Posterior cingulate gyrus (tissue), 11 donors: Measurements from ENCODE around the gene ANKRD44.

Experiments
- DNase-seq, 10 donors: peaks; one replicate each; pipeline versions ENCODE4 v3.0.0 to v3.0.0-alpha.2; 2020 to 2021; ENCODE audit warnings: mixed read lengths in 3 of 10
- intact Hi-C: fragments of 100-400 bp; cut with DNase I; formaldehyde crosslinking; loops from one replicate; pipeline ENCODE4 v1.15.1; 2023

ANKRD44 gene

GRCh38 chr2:197322724-197323720 lies 12.4 kb upstream of the ANKRD44 start:
- intact Hi-C loops = no loop called here
- no peak for DNase-seq

- intact Hi-C loops = no loop called here
- DNase-seq = no peak
Measured at GRCh38 chr2:197322143-197322542, 11.6 kb upstream of the ANKRD44 start.

GRCh38 chr2:197315371-197315770 lies 4.8 kb upstream of the ANKRD44 start:
- intact Hi-C loops = no loop called here

GRCh38 chr2:197312186-197312585 lies 1.6 kb upstream of the ANKRD44 start:
- DNase-seq = no peak
- intact Hi-C loops = loop anchor here (5.0 kb wide), 1 partner anchor 200 kb away; no protein-coding TSS in a partner anchor

More at GRCh38 chr2:197315371-197315770, 4.8 kb upstream of the ANKRD44 start:
- no peak for DNase-seq

- intact Hi-C loops = loop anchor here (2.0 to 5.0 kb wide), 3 partner anchors 199 to 385 kb away; partner anchors contain the start of gene PGAP1
- no peak for DNase-seq
Measured at GRCh38 chr2:197311421-197312033, 947 bp upstream of the ANKRD44 start.

- intact Hi-C loops = loop anchor here (1.0 to 5.0 kb wide), 4 partner anchors 120 to 384 kb away; partner anchors contain the start of gene PGAP1
- no peak for DNase-seq
Measured at GRCh38 chr2:197310987-197311420, 424 bp upstream of the ANKRD44 start.

GRCh38 chr2:197309691-197310231 lies 819 bp downstream of the ANKRD44 start:
- intact Hi-C loops = loop anchor here (1.0 to 5.0 kb wide), 5 partner anchors 72 to 383 kb away; partner anchors contain the start of gene PGAP1
- DNase-seq = peak in 8 of 10 donors; percentile 16 to 89 (median 34)

- intact Hi-C loops = loop anchor here (5.0 kb wide), 1 partner anchor 72 kb away; no protein-coding TSS in a partner anchor
- DNase-seq = peak in 1 of 10 donors; percentile 10
Measured at GRCh38 chr2:197308996-197309690, 1.4 kb downstream of the ANKRD44 start.

GRCh38 chr2:197308585-197308984 lies 2.0 kb downstream of the ANKRD44 start:
- intact Hi-C loops = loop anchor here (5.0 kb wide), 1 partner anchor 71 kb away; no protein-coding TSS in a partner anchor

GRCh38 chr2:197307933-197308521 lies 2.6 kb downstream of the ANKRD44 start:
- DNase-seq = no peak
- intact Hi-C loops = loop anchor here (5.0 kb wide), 1 partner anchor 71 kb away; no protein-coding TSS in a partner anchor

More at GRCh38 chr2:197308585-197308984, 2.0 kb downstream of the ANKRD44 start:
- no peak for DNase-seq

GRCh38 chr2:197307236-197307932 lies 3.2 kb downstream of the ANKRD44 start:
- peak in 1 of 10 donors; percentile 17 for DNase-seq
- intact Hi-C loops = loop anchor here (5.0 kb wide), 1 partner anchor 70 kb away; no protein-coding TSS in a partner anchor

GRCh38 chr2:197306696-197307040 lies 3.9 kb downstream of the ANKRD44 start:
- DNase-seq = peak in 9 of 10 donors; percentile 27 to 94 (median 50)

GRCh38 chr2:197306024-197306695 lies 4.4 kb downstream of the ANKRD44 start:
- DNase-seq = no peak
- intact Hi-C loops = loop anchor here (5.0 kb wide), 1 partner anchor 69 kb away; no protein-coding TSS in a partner anchor

More at GRCh38 chr2:197306696-197307040, 3.9 kb downstream of the ANKRD44 start:
- intact Hi-C loops = loop anchor here (5.0 kb wide), 1 partner anchor 69 kb away; no protein-coding TSS in a partner anchor

- intact Hi-C loops = loop anchor here (5.0 kb wide), 1 partner anchor 67 kb away; no protein-coding TSS in a partner anchor
- DNase-seq = no peak
Measured at GRCh38 chr2:197304556-197305011, 6.0 kb downstream of the ANKRD44 start.

- DNase-seq = no peak
Measured at GRCh38 chr2:197300139-197300538, 10.4 kb downstream of the ANKRD44 start.

GRCh38 chr2:197298609-197299008 lies 12.0 kb downstream of the ANKRD44 start:
- intact Hi-C loops = no loop called here
- no peak for DNase-seq

More at GRCh38 chr2:197300139-197300538, 10.4 kb downstream of the ANKRD44 start:
- intact Hi-C loops = no loop called here

GRCh38 chr2:197297772-197298318 lies 12.7 kb downstream of the ANKRD44 start:
- intact Hi-C loops = no loop called here
- DNase-seq = no peak

- DNase-seq = no peak
- intact Hi-C loops = no loop called here
Measured at GRCh38 chr2:197297266-197297665, 13.3 kb downstream of the ANKRD44 start.
